GM12801 (cell line): ENCODE results near the gene RAET1E.

ENCODE experiments used
- TF ChIP-seq, protein P1 (sequence below): IDR thresholded peaks from one replicate; pipeline ENCODE4 v1.5.1; 2011; ENCODE audit warnings: control low read depth; ENCODE audit not compliant: insufficient read length; ENCODE audit errors: extremely low read depth

Gene RAET1E

DNA sequence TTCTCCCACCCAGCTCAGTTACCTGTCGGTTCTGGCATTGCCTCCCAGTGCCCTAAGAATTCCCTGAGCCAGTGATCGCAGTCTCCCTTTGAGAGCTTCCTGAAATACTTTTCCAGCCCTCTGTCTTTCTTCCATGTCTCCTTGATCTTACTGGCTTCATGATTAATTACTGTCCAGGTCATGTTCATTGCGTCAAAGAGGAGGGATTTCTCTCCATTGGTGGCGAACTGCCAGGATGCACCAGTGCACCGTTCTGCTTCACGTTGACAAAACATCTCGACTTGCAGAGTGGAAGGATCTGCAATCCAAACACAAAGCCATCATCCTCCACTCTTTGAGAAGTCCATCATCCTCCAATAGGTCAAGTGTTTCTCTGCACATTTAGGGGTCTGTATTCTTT is 8.6 kb downstream of the RAET1E start:
- TF ChIP-seq, protein P1, sequence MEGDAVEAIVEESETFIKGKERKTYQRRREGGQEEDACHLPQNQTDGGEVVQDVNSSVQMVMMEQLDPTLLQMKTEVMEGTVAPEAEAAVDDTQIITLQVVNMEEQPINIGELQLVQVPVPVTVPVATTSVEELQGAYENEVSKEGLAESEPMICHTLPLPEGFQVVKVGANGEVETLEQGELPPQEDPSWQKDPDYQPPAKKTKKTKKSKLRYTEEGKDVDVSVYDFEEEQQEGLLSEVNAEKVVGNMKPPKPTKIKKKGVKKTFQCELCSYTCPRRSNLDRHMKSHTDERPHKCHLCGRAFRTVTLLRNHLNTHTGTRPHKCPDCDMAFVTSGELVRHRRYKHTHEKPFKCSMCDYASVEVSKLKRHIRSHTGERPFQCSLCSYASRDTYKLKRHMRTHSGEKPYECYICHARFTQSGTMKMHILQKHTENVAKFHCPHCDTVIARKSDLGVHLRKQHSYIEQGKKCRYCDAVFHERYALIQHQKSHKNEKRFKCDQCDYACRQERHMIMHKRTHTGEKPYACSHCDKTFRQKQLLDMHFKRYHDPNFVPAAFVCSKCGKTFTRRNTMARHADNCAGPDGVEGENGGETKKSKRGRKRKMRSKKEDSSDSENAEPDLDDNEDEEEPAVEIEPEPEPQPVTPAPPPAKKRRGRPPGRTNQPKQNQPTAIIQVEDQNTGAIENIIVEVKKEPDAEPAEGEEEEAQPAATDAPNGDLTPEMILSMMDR: no peak

DNA sequence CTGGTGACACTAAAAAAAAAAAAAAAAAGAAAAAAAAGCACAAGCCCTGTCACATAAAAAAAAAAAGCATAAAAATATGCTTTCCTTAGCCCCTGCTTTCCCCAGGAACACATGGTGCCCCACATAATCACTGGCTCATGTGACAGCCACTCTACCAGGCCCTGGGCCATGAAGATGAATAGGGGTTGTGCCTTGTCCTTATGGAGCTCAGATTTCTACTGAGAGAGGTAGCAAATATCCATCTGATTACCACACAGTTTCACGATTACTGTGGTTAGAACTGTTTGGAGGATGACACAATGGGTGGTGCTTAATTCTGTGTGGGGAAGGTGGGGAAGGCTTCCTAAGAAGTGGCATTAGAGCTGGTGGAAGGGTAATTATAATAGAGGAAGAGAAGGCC is 9.3 kb downstream of the RAET1E start:
- TF ChIP-seq, protein P1: no peak

DNA sequence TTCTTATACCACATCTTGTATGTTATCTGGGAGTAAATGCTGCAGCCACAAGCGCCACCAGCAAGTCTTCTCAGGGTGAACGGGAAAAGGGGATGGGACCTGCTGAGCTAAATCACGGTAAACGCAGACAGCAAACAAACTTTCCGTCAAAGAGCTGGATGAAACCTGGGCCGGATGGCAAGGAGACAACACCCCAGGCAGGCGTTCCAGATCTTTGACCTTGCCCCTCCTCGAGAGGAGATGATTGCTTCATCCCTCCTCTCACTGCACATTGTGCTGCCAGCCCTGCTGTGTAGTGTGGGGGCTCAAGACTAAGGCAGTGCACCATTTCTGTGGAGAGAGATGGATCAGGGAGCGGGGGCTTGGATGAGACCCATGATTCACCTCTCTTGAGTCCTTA is 9.8 kb downstream of the RAET1E start:
- TF ChIP-seq, protein P1: no peak

DNA sequence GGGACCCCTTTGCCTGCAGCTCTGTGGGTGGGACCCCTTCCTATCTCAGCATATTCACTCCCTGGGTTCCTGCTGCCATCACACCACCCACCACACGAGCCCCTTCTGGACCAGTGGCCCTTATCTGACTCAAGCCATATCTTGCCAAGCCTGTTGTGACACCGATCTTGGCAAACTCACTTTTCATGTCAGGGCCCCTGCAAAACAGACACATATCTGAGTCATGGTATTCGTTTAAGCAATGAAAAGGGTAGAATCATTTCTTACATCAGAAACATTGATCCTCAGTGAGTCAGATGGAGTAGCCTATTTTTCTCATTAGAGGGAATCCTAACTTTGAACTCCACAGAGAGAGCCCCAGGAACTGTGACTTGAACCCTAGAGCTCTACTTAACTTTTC is 10.6 kb downstream of the RAET1E start:
- TF ChIP-seq, protein P1: no peak

DNA sequence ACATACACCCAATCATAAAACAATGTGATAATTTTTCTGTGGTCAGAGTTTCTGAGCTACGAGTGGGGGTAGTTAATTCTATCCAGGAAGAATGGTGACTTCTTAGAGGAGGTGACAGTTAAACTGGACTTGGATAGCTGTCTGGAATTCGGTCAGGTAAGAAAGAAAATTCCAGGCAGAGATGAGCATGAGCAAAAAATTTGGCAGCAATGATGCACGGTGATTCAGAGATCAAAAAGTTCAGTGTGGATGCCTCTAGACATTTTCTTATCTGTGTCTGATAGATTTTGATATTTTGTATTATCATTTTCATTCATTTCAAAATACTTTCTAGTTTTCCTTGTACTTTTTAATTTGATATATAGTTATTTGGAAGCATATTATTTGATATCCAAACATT is 12.0 kb downstream of the RAET1E start:
- TF ChIP-seq, protein P1: no peak

DNA sequence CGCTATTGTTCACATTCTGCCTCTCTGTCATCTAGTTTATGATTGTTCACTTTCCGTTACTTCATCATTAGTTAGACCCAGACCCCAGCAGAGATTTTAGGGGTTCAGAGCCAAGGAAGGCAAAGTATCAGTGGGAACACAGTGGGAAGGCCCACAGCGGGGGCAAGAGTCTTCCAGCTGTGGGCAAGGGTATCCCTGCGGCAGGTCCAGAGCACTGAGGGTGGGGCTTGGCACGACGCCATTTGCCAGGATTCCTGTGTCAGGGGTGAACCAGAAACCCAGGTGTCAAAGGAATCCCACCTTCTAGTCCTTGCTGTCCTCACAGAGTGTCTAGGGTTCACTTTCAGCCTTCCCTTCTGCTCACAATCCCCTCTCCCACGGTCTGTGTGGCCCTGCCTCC is 13.3 kb downstream of the RAET1E start:
- TF ChIP-seq, protein P1: no peak

DNA sequence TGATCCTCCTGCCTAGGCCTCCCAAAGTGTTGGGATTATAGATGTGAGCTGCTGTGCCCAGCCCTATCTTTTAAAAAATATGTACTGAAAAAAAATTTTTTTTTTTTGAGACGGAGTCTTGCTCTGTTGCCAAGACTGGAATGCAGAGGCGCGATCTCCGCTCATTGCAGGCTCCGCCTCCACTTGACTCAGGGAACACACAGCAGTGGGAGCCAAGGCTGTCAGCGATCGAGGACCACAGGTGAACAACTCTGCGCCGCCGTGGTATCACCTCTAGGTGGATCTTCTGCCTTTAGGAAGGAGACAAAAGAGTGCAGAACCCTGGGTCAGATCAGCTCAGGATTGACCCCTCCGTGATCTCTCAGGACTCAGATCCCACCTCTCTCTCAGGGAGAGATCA is 13.7 kb downstream of the RAET1E start:
- TF ChIP-seq, protein P1: no peak

DNA sequence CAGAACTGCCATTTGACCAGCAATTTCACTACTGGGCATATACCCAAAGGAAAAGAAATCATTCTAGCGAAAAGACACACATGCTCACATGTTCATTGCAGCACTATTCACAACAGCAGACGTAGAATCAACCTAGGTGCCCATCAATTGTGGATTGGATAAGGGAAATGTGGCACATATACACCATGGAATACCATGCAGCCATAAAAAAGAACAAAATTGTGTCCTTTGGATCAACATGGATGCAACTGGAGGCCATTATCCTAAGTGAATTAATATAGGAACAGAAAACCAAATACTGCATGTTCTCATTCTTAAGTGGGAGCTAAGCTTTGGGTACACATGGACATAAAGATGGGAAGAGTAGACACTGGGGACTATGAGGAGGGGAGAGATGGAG is 16.1 kb downstream of the RAET1E start:
- TF ChIP-seq, protein P1: no peak
